Activated CD4-positive, alpha-beta T cell treated with anti-CD3 and anti-CD28 coated beads for 1 hour (primary cell): ENCODE results near the gene ZNF263.

ENCODE experiments used
- DNase-seq: peaks from one replicate; pipeline ENCODE4 v3.0.0-alpha.2; 2020

ZNF263 gene

DNA sequence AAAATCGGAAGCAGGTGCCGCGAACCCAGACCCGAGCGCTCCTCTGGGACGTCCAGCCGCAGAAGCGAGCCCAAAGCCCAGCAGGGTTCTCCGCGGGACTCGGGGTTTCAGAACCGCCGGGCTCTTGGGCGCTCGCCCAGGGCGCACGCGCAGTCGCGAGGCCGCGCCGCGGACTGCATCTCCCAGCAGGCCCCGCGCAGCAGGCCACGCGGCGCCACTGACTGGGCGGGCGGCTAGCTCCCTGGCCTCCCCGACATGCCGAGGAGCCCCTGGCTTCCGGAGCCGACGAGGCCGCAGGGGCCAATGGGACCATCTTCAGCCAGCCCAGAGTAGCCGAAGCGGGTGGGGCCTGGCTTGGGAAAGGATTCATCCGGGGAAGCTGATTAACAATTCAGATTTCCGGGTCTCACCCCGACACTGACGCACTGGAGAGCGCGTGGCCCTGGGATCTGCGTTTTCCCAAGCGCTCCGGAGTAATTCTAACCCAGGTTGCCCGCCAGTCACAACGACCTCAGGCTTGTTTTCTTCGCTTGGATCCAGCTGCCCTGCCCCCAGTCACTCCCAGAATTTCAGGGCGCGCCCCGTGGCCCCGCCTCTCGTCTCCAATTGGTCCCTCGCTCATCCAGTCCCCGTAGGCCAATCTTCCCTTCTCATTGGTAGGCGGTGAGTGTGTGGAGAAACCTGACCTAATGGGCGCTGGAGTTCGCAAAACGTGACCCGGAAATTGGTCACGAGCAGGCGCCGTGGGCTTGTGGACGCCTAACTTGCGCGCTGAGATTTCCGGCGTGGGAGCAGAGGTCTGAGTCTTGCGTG, at the start of gene ZNF263:
ZNF263 (plus strand) TSS at position 762 of the 813 bp plus-strand sequence. CDS start 328 bp downstream, outside the sequence.
- peak; percentile 87 for DNase-seq

DNA sequence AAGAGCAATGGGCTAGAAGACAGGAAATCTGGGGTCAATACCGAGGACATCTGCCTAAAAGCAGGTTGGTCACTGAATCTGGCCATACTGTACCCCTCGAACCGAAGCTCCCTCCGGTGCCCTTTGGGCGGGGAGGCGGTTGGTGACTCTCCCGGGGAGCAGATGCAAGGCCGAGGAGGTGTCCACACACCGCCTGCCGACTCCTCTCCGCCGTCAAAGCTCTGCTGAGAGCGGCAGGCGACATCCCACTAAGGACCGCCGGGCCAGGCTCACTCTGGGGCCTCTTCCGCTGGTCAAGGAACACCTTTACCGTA, 48.8 kb upstream of the ZNF263 start:
- no peak for DNase-seq

DNA sequence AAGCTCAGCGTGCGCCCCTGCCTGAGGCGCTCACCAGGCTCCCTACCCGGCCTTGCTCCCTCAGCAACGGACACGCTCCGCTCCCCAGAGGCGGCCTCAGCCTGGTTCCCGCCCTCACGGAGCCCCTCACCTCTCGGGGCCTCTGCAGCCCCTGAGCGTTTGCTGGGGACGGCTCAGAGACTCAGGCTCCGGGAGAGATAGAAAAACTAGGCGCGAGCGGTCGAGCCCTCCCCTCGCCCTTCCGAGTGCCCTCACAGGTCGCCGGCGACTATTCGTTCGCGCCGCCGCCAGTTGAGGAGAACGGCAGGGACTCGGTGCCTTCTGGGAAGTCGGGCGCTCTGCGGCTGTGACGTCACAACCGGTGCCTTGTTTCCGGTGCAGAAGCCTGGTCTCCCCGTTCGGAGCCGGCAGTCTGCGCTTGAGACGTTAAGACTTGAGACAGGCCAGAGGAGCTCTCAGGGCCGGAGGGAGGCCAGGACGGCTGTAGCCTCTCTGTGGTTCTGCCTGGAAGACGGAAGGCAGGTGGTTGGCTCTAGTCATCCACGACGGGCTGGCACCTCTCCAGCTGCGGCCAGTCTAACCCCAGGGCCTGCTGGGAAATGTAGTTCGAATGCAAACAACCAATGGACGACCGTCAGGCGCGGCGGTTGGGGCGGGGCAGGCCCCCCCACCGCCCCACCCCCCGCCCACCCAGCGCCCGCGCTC, 48.3 kb upstream of the ZNF263 start, which contains the start of gene ZNF200:
ZNF200 (minus strand) TSS at position 302 of the 705 bp plus-strand sequence. CDS start 1,403 bp downstream, outside the sequence.
- peak; percentile 90 for DNase-seq

DNA sequence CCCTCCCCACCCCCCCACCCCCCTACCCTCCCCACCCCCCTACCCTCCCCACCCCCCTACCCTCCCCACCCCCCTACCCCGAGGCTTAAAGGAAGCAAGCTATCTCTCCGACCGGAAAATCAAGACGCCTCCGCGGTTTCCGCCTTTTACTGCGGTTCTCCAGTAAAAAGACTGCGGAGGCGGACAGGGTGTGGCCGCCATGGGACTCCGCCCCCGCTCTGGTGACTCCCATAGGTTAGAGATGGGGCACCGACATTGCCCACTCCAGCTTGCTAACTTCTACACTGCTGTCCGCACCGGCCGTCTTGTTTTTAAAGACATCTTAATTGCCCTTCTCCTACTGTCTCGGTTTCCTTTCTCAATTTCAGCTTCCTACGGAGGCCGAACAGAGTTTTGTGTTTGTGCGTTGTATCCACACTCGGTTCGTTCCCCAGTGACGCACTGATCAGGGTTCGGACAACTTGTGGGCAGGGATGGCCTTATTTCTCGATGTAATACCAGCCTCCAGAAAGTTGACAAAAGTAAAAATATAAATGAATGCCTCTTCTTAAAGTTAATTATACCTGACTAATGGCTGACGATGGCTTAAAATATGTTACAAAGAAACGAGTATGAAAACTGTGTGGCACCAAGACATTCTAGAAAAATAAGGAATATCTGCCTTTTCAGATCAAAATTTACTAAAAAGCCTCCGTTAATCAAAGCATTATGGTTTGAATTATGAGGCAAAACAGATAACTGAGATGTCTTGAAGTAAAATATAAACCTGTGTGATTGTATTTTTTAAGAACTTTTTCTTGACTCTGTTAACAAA, 47.2 kb upstream of the ZNF263 start:
- DNase-seq = peak; percentile 15

DNA sequence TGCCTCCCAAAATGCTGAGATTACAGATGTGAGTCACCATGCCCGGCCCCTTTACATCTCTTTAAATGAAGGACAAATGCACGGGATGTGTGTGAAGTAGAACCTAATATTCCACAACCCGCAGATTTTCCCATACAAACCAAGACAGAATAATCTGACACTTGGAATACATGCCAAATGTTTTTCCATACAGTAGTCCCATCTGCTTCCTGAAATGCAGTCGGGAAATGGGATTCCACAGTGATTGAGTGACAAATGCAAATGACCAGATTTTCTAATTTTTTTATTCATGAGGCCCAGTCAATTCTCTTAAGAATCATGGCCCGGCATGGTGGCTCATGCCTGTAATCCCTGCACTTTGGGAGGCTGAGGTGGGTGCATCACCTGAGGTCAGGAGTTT, 41.5 kb upstream of the ZNF263 start:
- no peak for DNase-seq

DNA sequence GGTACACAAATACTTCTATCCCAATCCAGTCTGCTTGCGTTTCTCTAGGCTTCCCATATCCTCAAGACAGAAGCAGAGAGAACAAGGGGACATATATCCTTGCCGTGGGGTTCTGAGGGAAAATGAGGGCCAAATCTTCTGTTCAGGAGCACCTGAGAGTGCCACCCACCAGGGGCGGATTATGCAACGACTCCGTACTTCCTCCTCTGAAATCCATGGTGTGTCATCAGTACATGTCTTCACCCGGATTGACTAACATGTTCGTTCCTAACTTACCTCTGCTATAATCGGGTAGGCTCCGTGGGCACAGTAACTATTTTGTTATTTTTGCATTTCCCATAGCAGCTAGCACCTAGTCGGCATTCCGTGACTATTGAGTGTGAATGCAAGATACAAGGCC, 40.6 kb upstream of the ZNF263 start:
- DNase-seq = no peak

DNA sequence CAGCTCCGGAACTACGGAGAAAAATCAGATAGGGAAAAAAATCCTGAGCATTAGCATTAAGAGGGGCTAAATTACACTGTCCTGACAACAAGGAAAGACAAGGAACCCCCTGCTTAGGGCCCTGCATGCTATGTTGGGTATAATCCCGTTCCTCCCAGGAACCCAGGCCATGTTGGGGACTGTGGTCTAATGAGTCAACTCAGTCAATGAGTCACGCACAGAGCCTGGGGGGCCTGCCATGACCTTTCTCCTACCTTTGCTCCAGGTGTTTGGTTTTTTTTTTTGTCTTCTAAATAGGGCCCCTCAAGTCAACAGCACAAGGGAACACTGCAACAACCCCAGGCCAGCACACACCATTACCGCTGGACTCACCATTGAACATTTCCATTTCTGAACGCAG, 39.4 kb upstream of the ZNF263 start:
- DNase-seq = no peak

DNA sequence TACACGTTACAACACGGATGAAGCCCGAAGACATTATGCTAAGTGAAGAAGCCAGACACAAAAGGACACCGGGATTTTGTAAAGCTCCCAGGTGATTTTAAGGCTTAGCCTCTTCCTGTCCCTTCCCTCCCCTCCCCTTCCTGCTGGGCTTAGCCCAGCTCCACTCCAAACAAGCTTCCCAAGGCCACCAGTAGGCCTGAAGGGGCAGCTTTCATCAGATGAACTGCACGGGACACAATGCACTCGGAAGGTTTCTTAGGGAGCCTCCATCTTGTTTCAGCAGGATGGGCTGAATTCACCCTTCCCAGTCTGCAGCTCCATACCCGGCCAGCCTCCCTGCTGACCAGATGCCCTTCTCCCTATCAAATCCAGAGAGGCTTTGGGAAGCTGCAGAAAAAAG, 37.3 kb upstream of the ZNF263 start:
- no peak for DNase-seq

DNA sequence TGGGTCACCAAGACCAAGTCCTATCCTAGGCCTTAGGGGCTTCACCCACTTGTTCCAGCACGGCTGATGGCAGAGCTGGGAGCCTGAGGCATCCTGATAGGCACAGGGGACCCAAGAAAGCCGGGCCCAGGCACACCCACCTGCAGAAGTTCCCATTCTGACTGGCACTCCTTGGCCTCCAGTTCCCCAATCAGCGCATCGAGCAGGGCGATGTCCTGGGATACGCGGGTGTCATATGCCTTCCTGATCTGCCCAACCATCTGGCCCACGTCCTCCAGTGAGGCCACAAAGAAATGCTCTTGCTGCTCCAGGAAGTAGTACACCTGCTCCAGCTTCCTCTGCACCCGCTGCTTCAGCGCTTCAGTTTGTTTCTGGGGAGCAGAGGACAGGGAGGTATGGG, 36.4 kb upstream of the ZNF263 start:
- DNase-seq = no peak

DNA sequence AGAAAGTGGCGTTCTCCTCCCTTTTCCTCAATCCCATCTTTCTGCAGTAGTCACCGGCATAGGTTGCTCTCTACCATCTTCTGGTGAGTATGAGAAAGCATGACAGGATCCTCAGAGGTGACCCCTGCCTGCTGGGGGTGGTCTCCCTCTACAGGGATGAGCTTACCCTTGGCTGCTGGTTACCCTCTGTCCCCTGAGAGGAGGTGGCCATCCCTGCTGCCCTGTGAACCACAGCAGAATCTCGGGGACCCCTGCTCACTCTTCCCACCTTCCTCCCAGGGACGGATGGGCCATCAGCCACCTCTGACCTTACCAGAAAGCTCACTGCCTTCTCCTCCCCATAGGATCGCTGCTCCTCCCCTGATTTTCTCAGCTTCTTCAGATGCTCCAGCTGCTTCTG, 34.7 kb upstream of the ZNF263 start:
- DNase-seq = no peak

DNA sequence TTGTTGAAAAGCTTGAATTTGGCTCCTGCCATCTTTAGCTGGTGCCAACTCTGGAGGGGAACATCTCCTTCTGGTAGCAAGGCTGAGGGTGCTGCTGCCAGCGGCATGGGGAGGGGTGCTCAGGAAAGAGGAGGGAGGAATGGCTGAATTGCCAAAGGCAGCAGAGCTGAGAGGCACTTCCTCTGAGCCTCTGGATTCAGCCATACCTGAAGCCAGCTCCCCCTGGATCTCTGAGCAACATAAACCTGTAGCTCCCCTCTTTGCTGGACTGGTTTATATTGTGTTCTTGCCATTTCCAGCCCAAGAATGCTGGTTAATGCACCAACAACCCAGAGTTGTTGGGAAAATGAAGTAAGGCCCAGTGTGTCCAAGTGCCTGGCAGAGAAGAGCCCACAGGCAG, 34.3 kb upstream of the ZNF263 start:
- DNase-seq = no peak

DNA sequence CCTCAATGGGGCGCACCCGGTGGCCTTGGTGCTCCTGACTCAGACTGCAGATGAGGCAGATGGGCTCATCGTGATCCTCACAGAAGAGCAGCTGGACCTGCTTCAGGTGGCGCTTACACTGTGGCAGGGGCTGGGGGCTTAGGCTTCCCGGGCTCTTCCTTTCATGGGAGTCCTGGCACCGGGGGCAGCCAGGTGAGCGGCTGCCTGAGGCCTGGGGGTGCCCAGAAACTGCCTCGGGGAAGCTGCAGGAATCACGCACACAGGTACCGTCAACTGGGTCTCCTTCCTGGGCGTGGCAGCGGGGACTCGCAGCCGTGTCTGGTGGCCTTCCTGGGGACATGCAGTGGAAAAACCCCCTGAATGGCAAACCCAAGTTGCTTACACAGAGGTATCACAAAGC, 33.8 kb upstream of the ZNF263 start:
- no peak for DNase-seq

DNA sequence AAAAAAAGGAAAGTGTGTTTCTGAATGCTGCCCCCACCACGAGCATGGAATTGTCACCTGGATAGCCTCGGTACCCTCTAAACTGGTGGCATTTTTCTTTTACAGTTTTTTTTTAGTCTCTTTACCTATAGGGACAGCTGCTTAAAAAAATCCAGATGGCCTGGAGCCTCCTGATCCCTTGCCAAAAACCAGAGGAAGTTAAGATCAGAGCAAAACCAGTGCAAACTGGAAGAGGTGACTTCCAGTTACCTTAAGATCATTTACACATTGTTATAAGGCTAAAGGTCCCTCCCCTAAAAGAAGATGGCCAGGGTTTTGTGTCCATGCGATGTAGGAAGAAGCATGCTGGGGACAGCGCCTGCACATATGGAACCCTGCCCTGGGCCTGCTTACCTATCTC, 30.3 kb upstream of the ZNF263 start:
- no peak for DNase-seq

DNA sequence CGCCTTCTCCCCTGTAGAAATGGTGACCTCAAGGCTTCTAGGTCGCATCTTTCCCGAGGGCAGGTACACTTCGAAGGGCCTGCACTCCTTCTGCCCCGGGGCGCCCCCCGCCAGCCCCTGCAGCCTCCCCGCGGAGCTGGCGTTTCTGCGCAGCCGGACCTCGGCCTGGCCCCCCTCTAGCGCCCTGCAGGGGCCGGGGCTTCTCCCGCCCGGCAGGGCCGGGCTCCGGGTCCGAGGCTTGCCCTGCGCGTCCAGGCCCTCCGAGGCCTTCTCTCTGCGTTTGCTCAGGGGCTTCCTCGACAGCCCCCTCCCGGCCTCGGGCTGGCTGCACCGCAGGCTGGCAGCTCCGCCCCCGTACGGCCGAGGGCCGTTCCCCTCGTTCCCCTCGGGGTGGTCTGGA, 29.0 kb upstream of the ZNF263 start:
- no peak for DNase-seq

DNA sequence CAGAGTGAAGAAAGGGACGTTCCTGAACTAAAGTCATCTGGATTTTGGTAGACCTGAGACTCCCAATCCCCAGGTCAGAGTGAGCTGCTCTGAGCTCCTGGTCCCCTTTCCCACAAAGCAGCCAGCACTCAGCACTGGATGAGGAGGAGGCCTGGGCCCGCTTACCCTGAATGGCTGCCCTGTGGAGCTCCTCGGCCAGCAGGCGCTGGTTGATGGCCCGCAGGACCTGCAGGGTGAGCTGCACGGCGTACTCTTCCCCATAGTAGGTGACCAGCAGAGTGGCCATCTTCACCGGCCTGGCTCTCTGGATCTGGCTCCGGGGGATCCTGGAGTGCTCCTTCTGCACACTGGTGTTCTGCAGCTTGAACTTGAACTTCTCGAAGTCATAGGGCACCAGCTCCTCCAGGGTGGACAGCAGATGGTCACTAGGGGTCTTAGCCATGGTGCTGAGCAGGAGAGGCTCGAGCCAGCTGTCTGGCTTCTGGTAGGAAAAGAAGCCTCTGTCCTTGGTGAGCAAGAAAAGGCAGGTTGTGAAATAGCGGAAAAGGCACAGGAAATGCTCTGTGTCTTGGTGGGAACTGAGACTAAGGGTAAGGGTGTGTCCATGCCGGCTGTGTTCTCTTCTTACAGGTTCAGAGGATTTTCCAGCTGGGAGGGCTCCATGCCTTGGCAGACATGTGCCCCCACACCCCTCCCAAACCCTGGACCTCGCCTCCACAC, 27.0 kb upstream of the ZNF263 start, which contains the start of gene MEFV:
MEFV (minus strand) TSS at position 488 of the 720 bp plus-strand sequence; CDS start at position 442, 46 bp downstream.
- DNase-seq = no peak

DNA sequence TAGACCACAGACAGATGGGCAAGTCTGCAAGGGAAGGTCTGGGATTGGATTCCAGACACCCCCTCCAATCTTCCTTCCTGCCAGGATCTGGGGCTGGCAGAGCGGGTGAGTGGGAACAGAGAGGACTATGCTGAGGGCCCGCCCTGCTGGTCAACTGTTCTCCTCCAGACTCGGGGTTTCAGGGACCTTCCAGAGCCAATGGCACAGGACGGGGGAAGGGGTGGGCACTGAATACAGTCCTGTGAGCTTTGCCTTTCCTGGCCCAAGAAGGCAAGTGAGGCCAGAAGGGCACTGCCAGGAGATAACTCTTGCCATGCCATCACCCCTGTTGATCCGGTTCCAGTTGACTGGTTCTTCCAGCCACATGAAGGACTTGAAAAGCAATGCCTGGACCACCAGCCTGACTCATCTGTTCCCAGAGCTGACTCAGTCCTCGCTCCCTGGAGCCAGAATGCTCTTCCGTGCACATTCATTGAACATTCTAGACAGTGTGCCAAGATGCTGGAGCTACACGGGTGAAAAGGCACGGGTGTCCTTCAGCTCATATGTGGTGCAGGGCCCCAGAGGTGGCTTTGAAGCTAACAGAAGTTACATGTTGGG, 26.3 kb upstream of the ZNF263 start:
- no peak for DNase-seq

DNA sequence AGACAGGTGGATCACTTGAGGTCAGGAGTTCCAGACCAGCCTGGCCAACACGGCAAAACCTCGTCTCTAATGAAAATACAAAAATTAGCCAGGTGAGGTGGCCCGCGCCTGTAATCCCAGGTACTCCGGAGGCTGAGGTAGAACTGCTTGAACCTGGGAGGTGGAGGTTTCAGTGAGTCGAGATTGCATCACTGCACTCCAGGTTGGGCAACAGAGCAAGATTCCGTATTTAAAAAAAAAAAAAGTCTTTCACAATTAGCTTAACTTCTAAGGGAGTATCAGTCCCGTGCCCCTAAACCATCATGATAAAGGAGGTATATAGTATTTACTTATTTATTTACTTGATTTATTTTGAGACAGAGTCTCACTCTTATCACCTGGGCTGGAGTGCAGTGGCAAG, 23.5 kb upstream of the ZNF263 start:
- no peak for DNase-seq

DNA sequence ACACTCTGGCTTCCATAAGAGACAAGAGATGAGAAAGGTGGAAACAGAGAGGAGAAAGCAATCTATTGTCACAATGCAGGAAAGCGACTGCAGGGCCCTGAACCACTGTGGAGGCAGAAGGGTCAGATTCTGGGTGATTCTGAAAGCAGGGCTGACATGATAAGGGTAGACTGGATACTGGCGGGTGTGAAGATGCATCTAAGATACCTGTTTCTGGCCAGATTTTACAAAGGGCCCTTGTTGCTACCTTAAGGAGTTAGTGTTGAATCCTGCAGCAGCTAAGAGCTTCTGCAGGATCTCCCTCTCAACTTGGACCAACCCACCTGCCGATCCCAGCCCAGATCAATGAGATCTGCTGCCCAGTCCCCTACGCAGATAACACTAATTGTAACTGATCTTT, 20.8 kb upstream of the ZNF263 start:
- DNase-seq = no peak

DNA sequence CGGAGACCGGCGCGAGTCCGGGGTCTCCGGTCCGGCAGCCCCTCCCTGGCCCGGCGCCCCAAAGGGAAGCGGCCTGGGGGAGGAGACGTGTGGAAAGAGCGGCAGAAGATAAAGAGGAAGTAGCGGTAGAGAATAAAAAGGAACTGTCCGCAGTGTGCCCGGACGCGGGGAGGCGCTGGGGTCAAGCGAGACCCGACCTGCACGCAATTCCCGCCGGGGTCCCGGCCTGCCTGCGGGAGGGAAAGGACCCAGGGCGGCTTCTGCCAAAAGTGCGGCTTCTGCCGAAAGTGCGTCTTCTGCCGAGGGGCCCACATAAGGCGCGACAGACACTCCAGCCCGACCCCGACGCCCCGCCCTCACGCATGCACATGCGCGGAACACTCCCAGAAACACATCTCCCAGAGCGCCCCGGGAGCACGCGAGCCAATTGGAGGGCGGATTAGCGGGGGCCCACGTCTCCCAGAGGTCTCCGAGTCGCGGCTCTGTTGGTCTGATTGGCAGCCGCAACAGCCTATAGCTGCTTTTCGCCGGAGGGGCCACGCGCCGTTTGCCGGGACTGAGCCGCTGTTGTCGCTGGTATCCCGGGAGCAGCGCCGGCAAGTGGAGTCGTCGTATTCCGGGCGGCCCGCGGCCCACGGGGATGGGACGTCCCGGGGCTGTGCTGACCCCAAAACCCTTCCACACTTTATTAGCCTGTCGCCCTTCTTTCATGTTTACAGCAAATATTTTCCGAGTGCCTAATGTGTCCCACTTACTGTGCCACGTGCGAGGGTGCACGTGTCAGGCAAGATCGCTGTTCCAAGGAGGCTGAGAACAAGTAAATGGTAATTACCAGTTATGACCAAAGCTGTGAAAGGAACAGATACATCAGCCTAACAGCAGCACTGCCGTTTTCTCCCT, 18.9 kb upstream of the ZNF263 start:
- peak; percentile 96 for DNase-seq

DNA sequence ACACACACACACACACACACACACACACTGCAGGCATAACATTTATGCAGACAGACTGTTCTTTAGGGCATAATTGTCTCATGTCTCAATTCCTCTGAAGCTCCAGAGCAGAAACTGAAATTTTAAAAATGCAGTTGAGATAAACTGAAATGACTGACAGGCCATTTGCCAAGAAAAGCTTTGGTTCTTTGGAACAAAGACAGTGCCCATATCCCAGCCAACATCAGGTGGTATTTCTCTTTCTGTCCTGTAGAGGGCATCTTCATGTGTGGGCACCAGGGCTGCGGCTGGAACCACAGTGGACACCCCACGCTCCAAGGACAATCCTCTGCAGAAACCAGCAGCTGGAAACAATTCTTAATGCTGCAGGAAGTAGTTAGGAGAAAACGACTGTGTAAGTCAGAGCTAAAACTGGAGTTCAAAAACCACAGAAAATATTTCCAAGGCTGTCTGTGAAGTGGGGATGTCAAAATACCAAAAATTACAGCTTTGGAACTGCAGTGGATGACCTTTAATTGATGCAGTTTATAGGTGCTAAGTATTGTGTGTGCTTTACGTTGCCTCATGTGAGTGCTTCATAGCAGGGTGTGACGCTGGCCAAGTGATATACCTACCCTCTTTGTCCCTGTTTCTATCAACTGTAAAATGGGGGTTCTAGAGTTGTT, 16.3 kb upstream of the ZNF263 start:
- no peak for DNase-seq

DNA sequence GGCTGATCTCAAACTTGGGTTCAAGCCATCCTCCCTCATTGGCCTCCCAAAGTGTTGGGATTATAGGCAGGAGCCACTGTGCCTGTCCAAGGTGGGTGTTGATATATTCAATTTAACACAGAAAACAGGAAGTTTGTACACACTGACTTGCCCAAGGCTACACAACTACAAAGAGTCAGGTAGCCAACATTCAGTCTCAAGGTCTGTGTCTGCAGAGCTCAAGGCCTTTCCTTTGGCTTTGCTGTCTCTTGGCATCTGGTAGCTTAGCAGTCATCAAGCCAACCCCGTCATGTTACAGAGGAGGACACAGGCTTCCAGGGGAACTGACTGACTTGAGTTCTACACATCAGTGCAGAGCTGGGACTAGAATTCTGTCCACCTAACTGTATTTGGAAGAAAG, 15.0 kb upstream of the ZNF263 start:
- no peak for DNase-seq
